MM.1S (cell line): ENCODE data around the gene ZFP36L1.

Source experiments
- DNase-seq: peaks from one replicate; pipeline ENCODE4 v3.0.0-alpha.2; 2015
- H2AFZ ChIP-seq: fragments of 300-600 bp; sonication (generic); 2 replicates; pipeline ENCODE4 v1.6.0; 2016; ENCODE audit warnings: antibody characterized with exemption, low read length
- H3F3A ChIP-seq: fragments of 300-600 bp; sonication (generic); 2 replicates; pipeline ENCODE4 v1.6.1; 2016; ENCODE audit warnings: mild to moderate bottlenecking, antibody characterized with exemption, low read length, moderate library complexity, mixed read lengths; ENCODE audit not compliant: insufficient read depth
- H3K27ac ChIP-seq: fragments of 300-600 bp; sonication (generic); 2 replicates; pipeline ENCODE4 v1.5.1; 2016; ENCODE audit warnings: mild to moderate bottlenecking, low read length
- H3K27me3 ChIP-seq: fragments of 300-600 bp; sonication (generic); replicated peaks from 2 replicates; pipeline ENCODE4 v1.6.0; 2016; ENCODE audit warnings: low read length; ENCODE audit not compliant: insufficient read depth
- H3K36me3 ChIP-seq: fragments of 300-600 bp; sonication (generic); replicated peaks from 2 replicates; pipeline ENCODE4 v1.6.1; 2016; ENCODE audit warnings: mild to moderate bottlenecking, low read length, mixed read lengths; ENCODE audit not compliant: insufficient read depth
- H3K4me1 ChIP-seq: fragments of 300-600 bp; sonication (generic); 2 replicates; pipeline ENCODE4 v1.6.1; 2016; ENCODE audit warnings: low read length, mixed read lengths
- H3K4me2 ChIP-seq: fragments of 300-600 bp; sonication (generic); 2 replicates; pipeline ENCODE4 v1.6.0; 2016; ENCODE audit warnings: low read depth, low read length
- H3K4me3 ChIP-seq: fragments of 300-600 bp; sonication (generic); 2 replicates; pipeline ENCODE4 v1.5.1; 2016; ENCODE audit warnings: low read length, mixed read lengths
- H3K79me2 ChIP-seq: fragments of 300-600 bp; sonication (generic); 2 replicates; pipeline ENCODE4 v1.6.1; 2016; ENCODE audit warnings: mixed run types, low read length, mixed read lengths
- H3K9ac ChIP-seq: fragments of 300-600 bp; sonication (generic); 2 replicates; pipeline ENCODE4 v1.6.1; 2016; ENCODE audit warnings: low read length, mixed read lengths
- H3K9me2 ChIP-seq: fragments of 300-600 bp; sonication (generic); replicated peaks from 2 replicates; pipeline ENCODE4 v1.6.1; 2016; ENCODE audit warnings: mild to moderate bottlenecking, low read length, mixed read lengths; ENCODE audit not compliant: insufficient read depth
- H3K9me3 ChIP-seq: fragments of 300-600 bp; sonication (generic); replicated peaks from 2 replicates; pipeline ENCODE4 v1.6.1; 2016; ENCODE audit warnings: mild to moderate bottlenecking, low read length, mixed read lengths; ENCODE audit not compliant: insufficient read depth
- H4K20me1 ChIP-seq: fragments of 300-600 bp; sonication (generic); 2 replicates; pipeline ENCODE4 v1.6.1; 2016; ENCODE audit warnings: mild to moderate bottlenecking, low read length, moderate library complexity, mixed read lengths; ENCODE audit not compliant: insufficient read depth
- CTCF ChIP-seq: fragments of 300-600 bp; sonication (generic); IDR thresholded peaks from 2 replicates; pipeline ENCODE4 v1.5.1; 2016; ENCODE audit warnings: antibody characterized with exemption, low read length, mixed read lengths
- EZH2 ChIP-seq: fragments of 300-600 bp; sonication (generic); optimal IDR thresholded peaks from 2 replicates; pipeline ENCODE3; 2017; ENCODE audit warnings: low read depth, mild to moderate bottlenecking, antibody characterized with exemption, low read length, mixed read lengths
- EZH2phosphoT487 ChIP-seq: fragments of 300-600 bp; sonication (generic); IDR thresholded peaks from 2 replicates; pipeline ENCODE4 v1.6.1; 2018; ENCODE audit warnings: antibody characterized with exemption, low read length

The ZFP36L1 gene

DNA sequence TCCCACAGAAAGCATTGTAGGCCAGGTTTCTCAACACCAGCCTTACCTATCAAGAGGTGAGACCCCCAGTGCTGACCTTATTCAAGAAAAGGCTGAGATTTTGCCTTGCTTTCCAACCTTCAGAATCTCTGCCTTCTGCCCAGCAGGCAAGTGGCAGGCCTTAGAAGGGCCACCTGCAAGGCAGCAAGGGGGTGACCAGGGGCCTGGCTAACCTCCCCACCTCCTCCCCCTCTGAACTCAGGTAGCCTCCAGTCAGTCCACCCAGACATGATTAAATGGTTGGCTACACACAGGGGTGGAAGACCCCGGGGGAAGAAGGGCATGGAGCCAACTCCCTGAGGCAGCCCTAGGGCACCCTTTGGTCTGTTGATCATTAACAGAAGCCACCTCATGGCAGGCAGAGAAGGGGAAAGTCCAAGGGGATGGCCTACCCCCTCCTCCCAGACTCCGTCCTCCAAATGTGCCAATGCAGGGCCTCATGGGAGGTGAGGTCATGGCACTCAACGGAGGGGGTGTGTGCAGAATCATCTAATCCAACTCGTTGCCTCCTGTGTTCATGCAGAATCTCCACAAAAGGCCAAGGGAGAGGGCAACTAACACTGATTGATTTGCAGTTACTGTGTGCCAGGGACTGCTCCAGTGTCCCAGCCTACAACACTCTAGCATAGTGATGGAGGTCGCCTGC is 8.5 kb downstream of the ZFP36L1 start:
- no peak overlapping the region for H3K9ac ChIP-seq
- no peak overlapping the region for H3K4me2 ChIP-seq
- no peaks in the 10 kb centered on the region; the same call in 1 of the 2 replicates for H3K36me3 ChIP-seq
- no peaks in the 10 kb centered on the region for H3F3A ChIP-seq
- no peak overlapping the region for H2AFZ ChIP-seq
- no peaks in the 10 kb centered on the region for H3K4me1 ChIP-seq
- H3K27ac ChIP-seq: no peak overlapping the region
- H3K27me3 ChIP-seq: no peaks in the 10 kb centered on the region
- no peak overlapping the region for H3K4me3 ChIP-seq
- TF ChIP-seq EZH2phosphoT487: no peak
- no peak for DNase-seq
- H3K79me2 ChIP-seq: no peaks in the 10 kb centered on the region
- no peaks in the 10 kb centered on the region for H4K20me1 ChIP-seq
- no peaks in the 10 kb centered on the region for H3K9me2 ChIP-seq
- H3K9me3 ChIP-seq: no peaks in the 10 kb centered on the region

DNA sequence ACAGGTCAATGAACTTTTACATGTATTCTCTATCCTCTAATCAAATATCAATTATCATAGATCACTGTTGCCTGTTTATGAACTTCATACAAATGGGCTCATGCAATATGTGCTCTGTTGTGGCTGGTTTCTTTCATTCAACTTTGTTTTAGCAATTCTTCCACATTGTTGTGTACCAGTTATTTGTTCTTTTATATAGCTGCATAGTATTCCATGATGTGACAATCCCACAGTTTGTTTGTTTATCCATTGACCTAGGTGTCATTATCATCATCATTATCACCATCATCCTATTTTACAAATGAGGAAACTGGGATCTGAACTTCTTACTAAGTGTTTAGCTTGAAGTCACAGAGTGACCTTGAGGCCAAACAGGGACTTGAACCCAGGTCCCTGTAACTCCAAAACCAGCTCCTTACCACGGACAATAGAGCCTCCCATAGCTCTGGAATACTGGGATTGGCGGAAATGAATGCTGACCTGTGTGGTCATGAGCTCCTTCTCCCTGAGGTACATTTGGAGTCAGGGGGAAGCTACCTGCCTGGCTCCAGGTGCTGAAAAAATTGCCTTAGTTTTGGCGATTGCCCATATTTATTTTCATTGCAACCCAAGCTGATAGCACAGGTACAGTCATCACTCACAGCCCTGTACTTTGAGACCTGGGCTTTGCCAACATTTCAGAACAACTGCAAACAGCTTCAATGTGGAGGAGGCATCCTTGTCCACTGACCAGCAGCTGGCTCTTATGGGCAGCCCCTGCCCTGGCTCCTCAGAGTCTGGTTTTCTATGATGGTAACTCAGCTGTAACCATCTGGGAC is 9.2 kb downstream of the ZFP36L1 start:
- Histone ChIP-seq H3K4me1 (no peaks in the 10 kb centered on the region), H2AFZ (no peak overlapping the region), H3K4me2 (no peak overlapping the region), H3K36me3 (no peaks in the 10 kb centered on the region; the same call in 1 of the 2 replicates), H3K27ac (no peak overlapping the region), H3K9ac (no peak overlapping the region), H3K9me3 (no peaks in the 10 kb centered on the region), H4K20me1 (no peaks in the 10 kb centered on the region), H3K9me2 (no peaks in the 10 kb centered on the region), H3F3A (no peaks in the 10 kb centered on the region), H3K4me3 (no peak overlapping the region), H3K27me3 (no peaks in the 10 kb centered on the region), H3K79me2 (no peaks in the 10 kb centered on the region)
- TF ChIP-seq CTCF (no peak), EZH2phosphoT487 (no peak), EZH2 (no peak)
- no peak for DNase-seq

DNA sequence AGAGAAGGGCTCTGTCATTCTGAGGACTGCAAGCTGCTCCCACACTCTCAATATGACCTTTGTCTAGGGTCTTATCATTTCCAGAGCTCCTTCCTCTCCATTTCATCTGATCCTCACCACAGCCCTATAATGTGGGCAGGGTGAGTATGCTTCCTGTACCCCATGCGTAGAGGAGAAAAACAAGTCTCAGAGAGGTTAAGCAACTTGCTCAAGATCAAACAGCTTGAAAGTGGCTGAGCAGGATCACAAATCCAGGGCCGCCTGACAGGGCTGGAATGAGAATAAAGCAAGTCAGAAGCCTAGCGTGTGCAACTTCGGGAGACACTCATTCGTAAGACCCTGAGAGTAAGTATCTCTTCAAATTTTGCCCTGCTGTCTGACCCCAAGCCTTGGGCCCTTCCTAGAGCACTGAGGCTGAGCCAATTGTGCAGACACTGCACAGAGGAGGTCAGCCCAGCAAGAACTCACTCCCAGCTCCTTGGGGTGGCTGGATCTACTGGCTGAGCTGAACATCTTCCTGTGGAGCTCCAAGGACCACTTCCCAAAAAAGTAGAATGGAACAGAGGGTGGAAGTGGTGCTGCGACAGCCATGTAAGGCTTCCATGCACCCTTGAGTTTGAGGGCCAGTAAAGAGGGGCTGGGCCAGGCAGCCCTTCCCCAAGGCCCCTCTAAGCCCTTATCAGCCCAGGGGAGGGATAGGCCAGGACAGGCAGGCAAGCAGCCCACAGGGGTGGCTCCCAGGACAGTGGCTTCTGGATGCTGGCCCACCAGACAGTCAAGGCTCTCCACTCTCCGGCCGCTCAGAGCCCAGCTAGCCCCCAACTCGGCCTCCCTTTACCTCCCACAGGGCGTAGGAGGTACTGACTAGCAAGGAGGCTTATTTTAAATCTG is 10.5 kb downstream of the ZFP36L1 start:
- Histone ChIP-seq H3K79me2 (no peaks in the 10 kb centered on the region), H3K36me3 (no peaks in the 10 kb centered on the region), H3K4me3 (no peak overlapping the region), H3K9me2 (no peaks in the 10 kb centered on the region), H3K4me2 (no peak overlapping the region), H2AFZ (no peak overlapping the region), H3K27ac (no peak overlapping the region), H4K20me1 (no peaks in the 10 kb centered on the region), H3K9ac (no peak overlapping the region), H3K27me3 (no peaks in the 10 kb centered on the region), H3K9me3 (no peaks in the 10 kb centered on the region), H3K4me1 (no peaks in the 10 kb centered on the region), H3F3A (no peaks in the 10 kb centered on the region)
- TF ChIP-seq EZH2: no peak
- no peak for TF ChIP-seq CTCF
- TF ChIP-seq EZH2phosphoT487: no peak
- no peak for DNase-seq
